Measurements from ENCODE around the gene CHIT1.

Gene CHIT1

DNA sequence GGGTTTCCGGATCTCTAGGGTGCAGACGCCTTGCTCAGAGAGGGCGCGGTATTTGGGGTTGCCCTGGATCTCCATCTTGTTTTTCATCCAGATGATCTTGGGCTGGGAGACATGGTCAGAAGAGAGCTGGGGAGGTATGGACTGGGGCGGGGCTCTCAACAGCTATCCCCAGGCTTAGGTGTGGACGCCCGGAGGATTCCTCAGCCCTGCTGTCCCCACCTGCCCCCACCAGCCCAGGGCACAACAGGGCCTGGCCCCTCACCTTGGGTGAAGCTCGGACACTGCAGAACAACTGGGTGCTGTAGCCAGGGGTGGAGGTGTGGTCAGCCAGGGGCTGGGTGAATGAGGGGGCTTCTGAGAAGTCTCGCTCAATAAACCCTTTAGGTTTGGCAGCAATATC lies 60.5 kb downstream of the CHIT1 start:
- TF ChIP-seq EZH2phosphoT487 (IDR thresholded peaks at IDR 0.05; ENCODE audit: low read length) (no peak), EZH2 (optimal IDR thresholded peaks at IDR 0.05; ENCODE audit: low read depth, low read length) (no peak)
- TF ChIP-seq, protein P1, sequence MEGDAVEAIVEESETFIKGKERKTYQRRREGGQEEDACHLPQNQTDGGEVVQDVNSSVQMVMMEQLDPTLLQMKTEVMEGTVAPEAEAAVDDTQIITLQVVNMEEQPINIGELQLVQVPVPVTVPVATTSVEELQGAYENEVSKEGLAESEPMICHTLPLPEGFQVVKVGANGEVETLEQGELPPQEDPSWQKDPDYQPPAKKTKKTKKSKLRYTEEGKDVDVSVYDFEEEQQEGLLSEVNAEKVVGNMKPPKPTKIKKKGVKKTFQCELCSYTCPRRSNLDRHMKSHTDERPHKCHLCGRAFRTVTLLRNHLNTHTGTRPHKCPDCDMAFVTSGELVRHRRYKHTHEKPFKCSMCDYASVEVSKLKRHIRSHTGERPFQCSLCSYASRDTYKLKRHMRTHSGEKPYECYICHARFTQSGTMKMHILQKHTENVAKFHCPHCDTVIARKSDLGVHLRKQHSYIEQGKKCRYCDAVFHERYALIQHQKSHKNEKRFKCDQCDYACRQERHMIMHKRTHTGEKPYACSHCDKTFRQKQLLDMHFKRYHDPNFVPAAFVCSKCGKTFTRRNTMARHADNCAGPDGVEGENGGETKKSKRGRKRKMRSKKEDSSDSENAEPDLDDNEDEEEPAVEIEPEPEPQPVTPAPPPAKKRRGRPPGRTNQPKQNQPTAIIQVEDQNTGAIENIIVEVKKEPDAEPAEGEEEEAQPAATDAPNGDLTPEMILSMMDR (IDR thresholded peaks at IDR 0.05; ENCODE audit: low read length) = no peak
- DNase-seq = no peak
- Histone ChIP-seq H4K20me1 (ENCODE audit: insufficient read depth, low read length) (no peaks in the 10 kb centered on the region), H3K4me2 (ENCODE audit: low read depth, low read length) (no peak overlapping the region), H3K4me3 (ENCODE audit: low read length) (no peak overlapping the region), H3K9ac (ENCODE audit: low read length) (no peak overlapping the region), H3K4me1 (ENCODE audit: low read length) (peaks cover 7% of the 10 kb centered on the region; the same call in 1 of the 2 replicates), H3F3A (ENCODE audit: insufficient read depth, low read length) (no peaks in the 10 kb centered on the region), H3K79me2 (ENCODE audit: low read length) (no peaks in the 10 kb centered on the region), H3K27ac (ENCODE audit: low read length) (no peak overlapping the region), H3K9me3 (replicated peaks; ENCODE audit: insufficient read depth, low read length) (no peaks in the 10 kb centered on the region), H3K9me2 (replicated peaks; ENCODE audit: insufficient read depth, low read length) (no peaks in the 10 kb centered on the region), H3K36me3 (replicated peaks; ENCODE audit: insufficient read depth, low read length) (no peaks in the 10 kb centered on the region), H3K27me3 (replicated peaks; ENCODE audit: insufficient read depth, low read length) (no peaks in the 10 kb centered on the region), H2AFZ (ENCODE audit: low read length) (no peak overlapping the region)

DNA sequence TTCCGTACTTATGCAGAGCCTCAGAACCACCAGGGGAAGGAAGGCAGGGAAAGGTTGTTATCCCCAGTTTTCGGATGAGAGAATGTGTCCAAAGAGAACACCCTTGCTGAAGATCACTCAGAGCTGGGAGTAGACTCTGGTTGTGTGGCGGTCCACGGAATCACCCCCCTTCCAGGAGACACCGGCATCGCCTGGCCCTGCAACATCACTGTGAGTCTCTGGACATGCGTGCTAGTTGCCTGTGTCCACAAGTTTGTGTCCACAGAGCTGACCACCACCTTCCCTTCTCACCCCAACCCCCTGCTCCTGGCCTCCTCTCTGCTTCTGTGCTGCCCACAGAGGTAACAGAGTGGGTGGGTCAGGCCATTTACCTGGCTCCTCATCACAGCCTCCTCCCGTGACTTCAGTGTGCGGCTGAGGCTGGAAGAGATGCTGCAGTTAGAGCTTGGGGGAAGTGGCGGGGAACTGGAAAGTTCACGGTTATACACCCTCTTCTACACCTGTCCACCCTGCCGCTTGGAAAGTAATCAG lies 61.2 kb downstream of the CHIT1 start:
- H3K9ac ChIP-seq (ENCODE audit: low read length) = no peak overlapping the region
- no peaks in the 10 kb centered on the region for H3K9me3 ChIP-seq (replicated peaks; ENCODE audit: insufficient read depth, low read length)
- H2AFZ ChIP-seq (ENCODE audit: low read length) = no peak overlapping the region
- H3K4me1 ChIP-seq (ENCODE audit: low read length) = peaks cover 7% of the 10 kb centered on the region; the same call in 1 of the 2 replicates
- no peaks in the 10 kb centered on the region for H3K79me2 ChIP-seq (ENCODE audit: low read length)
- no peaks in the 10 kb centered on the region for H3F3A ChIP-seq (ENCODE audit: insufficient read depth, low read length)
- no peak overlapping the region for H3K27ac ChIP-seq (ENCODE audit: low read length)
- no peaks in the 10 kb centered on the region for H3K9me2 ChIP-seq (replicated peaks; ENCODE audit: insufficient read depth, low read length)
- no peaks in the 10 kb centered on the region for H3K36me3 ChIP-seq (replicated peaks; ENCODE audit: insufficient read depth, low read length)
- no peak for TF ChIP-seq EZH2phosphoT487 (IDR thresholded peaks at IDR 0.05; ENCODE audit: low read length)
- TF ChIP-seq, protein P1 (IDR thresholded peaks at IDR 0.05; ENCODE audit: low read length) = no peak
- no peak for TF ChIP-seq EZH2 (optimal IDR thresholded peaks at IDR 0.05; ENCODE audit: low read depth, low read length)
- no peak overlapping the region for H3K4me3 ChIP-seq (ENCODE audit: low read length)
- no peaks in the 10 kb centered on the region for H3K27me3 ChIP-seq (replicated peaks; ENCODE audit: insufficient read depth, low read length)
- no peaks in the 10 kb centered on the region for H4K20me1 ChIP-seq (ENCODE audit: insufficient read depth, low read length)
- H3K4me2 ChIP-seq (ENCODE audit: low read depth, low read length) = no peak overlapping the region
- DNase-seq = no peak

DNA sequence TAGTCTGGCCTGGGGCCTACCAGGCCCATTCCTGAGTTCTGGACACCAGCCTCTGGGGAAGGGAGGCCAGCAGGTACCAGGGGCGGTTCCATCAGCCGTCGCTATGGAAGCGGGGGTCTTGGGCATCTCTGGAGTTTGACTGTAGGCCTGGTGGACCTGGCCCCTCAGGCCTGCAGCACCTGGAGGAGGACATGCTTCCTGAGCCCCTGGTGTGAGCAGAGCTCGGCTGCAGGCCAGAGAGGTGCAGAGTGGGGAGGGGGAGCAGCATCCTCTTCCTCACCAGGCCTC lies 61.6 kb downstream of the CHIT1 start:
- no peak overlapping the region for H3K4me3 ChIP-seq (ENCODE audit: low read length)
- no peaks in the 10 kb centered on the region for H3K36me3 ChIP-seq (replicated peaks; ENCODE audit: insufficient read depth, low read length)
- no peaks in the 10 kb centered on the region for H4K20me1 ChIP-seq (ENCODE audit: insufficient read depth, low read length)
- H3F3A ChIP-seq (ENCODE audit: insufficient read depth, low read length) = no peaks in the 10 kb centered on the region
- no peaks in the 10 kb centered on the region for H3K27me3 ChIP-seq (replicated peaks; ENCODE audit: insufficient read depth, low read length)
- H3K27ac ChIP-seq (ENCODE audit: low read length) = no peak overlapping the region
- H3K4me1 ChIP-seq (ENCODE audit: low read length) = peaks cover 7% of the 10 kb centered on the region; the same call in 1 of the 2 replicates
- H3K9me2 ChIP-seq (replicated peaks; ENCODE audit: insufficient read depth, low read length) = no peaks in the 10 kb centered on the region
- H3K4me2 ChIP-seq (ENCODE audit: low read depth, low read length) = no peak overlapping the region
- DNase-seq = no peak
- H3K9me3 ChIP-seq (replicated peaks; ENCODE audit: insufficient read depth, low read length) = no peaks in the 10 kb centered on the region
- no peak overlapping the region for H2AFZ ChIP-seq (ENCODE audit: low read length)
- H3K9ac ChIP-seq (ENCODE audit: low read length) = no peak overlapping the region
- no peaks in the 10 kb centered on the region for H3K79me2 ChIP-seq (ENCODE audit: low read length)
- TF ChIP-seq EZH2phosphoT487 (IDR thresholded peaks at IDR 0.05; ENCODE audit: low read length) = no peak

DNA sequence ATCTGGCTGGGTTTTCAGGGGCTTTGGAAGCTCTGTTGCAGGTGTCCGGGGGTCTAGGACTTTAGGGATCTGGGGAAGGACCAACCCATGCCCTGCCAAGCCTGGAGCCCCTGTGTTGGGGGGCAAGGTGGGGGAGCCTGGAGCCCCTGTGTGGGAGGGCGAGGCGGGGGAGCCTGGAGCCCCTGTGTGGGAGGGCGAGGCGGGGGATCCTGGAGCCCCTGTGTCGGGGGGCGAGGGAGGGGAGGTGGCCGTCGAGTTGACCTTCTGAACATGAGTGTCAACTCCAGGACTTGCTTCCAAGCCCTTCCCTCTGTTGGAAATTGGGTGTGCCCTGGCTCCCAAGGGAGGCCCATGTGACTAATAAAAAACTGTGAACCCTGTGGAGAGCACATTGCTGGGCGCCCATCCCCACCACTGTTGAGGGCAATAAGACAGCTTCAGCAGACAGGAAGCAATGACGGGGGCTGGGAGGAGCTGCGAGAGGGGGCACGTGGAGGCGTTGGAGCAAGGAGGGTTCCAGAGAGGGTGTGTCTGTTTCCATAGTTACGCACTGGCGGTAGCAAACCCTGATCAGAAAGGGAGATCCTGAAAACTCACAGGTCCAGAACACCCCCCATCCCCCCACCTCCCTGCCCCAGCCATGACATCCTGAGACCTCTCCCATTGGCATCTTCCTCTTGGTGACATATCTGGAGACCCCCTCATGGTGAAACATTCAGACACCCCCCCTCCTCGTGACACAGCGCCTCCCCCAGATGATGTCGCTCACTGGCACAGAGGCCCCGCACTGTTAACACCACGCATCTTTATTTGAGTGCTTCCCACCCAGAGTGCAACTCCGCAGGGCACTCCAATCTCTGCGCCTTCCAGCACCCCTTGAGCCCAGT lies 62.2 kb downstream of the CHIT1 start:
- Histone ChIP-seq H3K4me1 (ENCODE audit: low read length) (peaks cover 7% of the 10 kb centered on the region; the same call in 1 of the 2 replicates), H3K27me3 (replicated peaks; ENCODE audit: insufficient read depth, low read length) (no peaks in the 10 kb centered on the region)
- DNase-seq = no peak

More for the DNA sequence above, 62.2 kb downstream of the CHIT1 start:
- H3F3A ChIP-seq (ENCODE audit: insufficient read depth, low read length) = no peaks in the 10 kb centered on the region
- H4K20me1 ChIP-seq (ENCODE audit: insufficient read depth, low read length) = no peaks in the 10 kb centered on the region
- no peaks in the 10 kb centered on the region for H3K9me3 ChIP-seq (replicated peaks; ENCODE audit: insufficient read depth, low read length)
- H3K27ac ChIP-seq (ENCODE audit: low read length) = no peak overlapping the region
- no peak overlapping the region for H3K4me3 ChIP-seq (ENCODE audit: low read length)
- no peaks in the 10 kb centered on the region for H3K36me3 ChIP-seq (replicated peaks; ENCODE audit: insufficient read depth, low read length)
- peak overlapping the region; percentile 2; the same call in 1 of the 2 replicates for H3K9ac ChIP-seq (ENCODE audit: low read length)
- TF ChIP-seq EZH2 (optimal IDR thresholded peaks at IDR 0.05; ENCODE audit: low read depth, low read length) (no peak), EZH2phosphoT487 (IDR thresholded peaks at IDR 0.05; ENCODE audit: low read length) (no peak)
- TF ChIP-seq, protein P1 (IDR thresholded peaks at IDR 0.05; ENCODE audit: low read length) = no peak
- H3K4me2 ChIP-seq (ENCODE audit: low read depth, low read length) = peak overlapping the region; percentile 58; the same call in 1 of the 2 replicates
- peak overlapping the region; percentile 66 for H2AFZ ChIP-seq (ENCODE audit: low read length)
- H3K9me2 ChIP-seq (replicated peaks; ENCODE audit: insufficient read depth, low read length) = no peaks in the 10 kb centered on the region
- H3K79me2 ChIP-seq (ENCODE audit: low read length) = no peaks in the 10 kb centered on the region

Data from MM.1S (cell line).